ENCODE data around the gene ACAD8.
"Not testable (repeated sequence)": the region's sequence is repeated elsewhere in the genome, so short reads cannot be mapped to it uniquely, and the experiment has no call there.

ACAD8 gene

DNA sequence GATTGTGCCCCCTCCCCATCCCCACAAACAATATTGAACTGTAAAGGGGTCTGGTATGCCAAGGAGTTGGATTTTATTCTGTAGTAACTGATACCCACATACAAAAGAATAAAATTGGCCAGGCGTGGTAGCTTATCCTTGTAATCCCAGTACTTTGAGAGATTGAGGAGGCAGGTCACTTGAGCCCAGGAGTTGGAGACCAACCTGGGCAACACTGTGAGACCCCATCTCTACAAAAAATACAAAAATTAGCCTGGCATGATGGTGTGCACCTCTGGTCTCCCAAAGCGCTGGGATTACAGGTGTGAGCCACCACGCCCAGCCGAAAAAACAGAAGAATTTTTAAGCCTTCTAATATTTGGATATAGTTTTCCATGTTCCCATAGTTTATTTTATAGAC, 18.6 kb downstream of the ACAD8 start:
- DNase-seq (ENCODE audit: insufficient read length) (no peak), FAIRE-seq (no peak)
- TF ChIP-seq POLR2A (IDR thresholded peaks at IDR 0.05; ENCODE audit: low read depth, low read length) = no peak
- TF ChIP-seq POLR2AphosphoS5 (IDR thresholded peaks at IDR 0.05; ENCODE audit: low read depth, low read length) = no peak

DNA sequence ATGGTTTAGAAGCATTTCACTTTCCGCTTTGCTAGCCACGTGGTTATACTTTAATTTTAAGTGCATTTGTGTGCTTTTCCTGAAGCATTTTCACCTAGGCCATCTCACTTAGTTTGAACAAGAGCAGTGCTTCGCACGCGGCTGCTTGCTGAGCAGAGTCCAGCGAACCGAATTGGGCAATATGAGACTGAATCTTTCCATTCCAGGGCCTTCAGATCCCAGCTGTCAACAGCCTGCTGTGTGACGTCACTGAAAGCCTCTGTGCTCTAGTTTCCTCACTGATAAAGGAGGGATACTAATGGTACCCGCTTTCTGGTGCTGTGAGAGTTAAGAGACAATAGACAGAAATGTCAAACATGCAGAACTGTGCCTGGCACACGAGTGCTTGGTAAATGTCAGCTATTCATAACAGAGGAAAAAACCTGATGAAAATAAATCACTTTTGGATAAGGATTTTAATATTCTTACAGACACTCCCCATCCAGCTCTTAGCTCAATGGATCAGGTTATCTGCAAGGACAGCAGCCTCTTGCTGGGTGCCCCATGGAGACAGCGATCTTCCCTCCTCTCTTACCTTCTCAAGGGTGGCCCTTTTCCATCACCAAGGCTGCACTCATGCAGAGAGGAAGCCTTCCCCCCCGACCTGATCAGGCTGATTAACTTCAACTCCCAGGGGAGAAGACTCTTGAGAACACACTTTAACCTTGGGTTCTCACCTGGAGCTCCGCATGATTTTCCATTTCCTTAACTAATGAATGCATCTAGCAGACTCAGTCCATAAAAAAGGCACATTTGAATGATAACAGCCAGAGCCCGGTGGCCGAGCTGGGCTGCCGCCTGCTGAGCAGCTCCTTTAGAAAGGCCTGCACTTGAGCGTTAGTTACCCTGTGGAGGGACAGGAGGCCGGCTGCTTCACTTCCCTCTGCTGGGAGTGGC, 19.3 kb downstream of the ACAD8 start:
- no peak for FAIRE-seq
- no peak for TF ChIP-seq POLR2A (IDR thresholded peaks at IDR 0.05; ENCODE audit: low read depth, low read length)
- TF ChIP-seq POLR2AphosphoS5 (IDR thresholded peaks at IDR 0.05; ENCODE audit: low read depth, low read length) = no peak
- TF ChIP-seq TAF1 (IDR thresholded peaks at IDR 0.05; ENCODE audit: borderline replicate concordance, low read depth, low read length) = no peak

DNA sequence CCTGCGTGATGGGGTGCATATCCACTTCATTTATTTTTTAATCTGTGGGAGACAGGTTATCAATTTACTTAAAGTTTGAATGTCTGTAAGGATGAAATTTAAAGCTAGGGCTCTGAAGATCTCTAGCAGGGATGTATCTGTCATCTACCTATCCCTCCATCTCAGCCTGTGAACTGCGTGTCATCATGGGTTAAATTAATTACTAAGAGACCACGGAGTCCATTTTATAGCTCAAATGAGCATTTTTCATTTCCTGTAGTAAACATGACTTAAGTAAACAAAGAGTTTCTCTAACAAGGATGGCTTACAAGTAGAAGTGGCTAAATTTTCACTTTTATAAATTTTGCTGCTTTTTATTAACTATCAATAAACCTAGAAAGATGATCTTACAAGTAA, 19.9 kb downstream of the ACAD8 start:
- no peak for FAIRE-seq
- TF ChIP-seq POLR2AphosphoS5 (IDR thresholded peaks at IDR 0.05; ENCODE audit: low read depth, low read length) = no peak
- TF ChIP-seq TAF1 (IDR thresholded peaks at IDR 0.05; ENCODE audit: borderline replicate concordance, low read depth, low read length) = no peak
- no peak for TF ChIP-seq POLR2A (IDR thresholded peaks at IDR 0.05; ENCODE audit: low read depth, low read length)

More for the DNA sequence above, 19.3 kb downstream of the ACAD8 start:
- no peak for DNase-seq (ENCODE audit: insufficient read length)

DNA sequence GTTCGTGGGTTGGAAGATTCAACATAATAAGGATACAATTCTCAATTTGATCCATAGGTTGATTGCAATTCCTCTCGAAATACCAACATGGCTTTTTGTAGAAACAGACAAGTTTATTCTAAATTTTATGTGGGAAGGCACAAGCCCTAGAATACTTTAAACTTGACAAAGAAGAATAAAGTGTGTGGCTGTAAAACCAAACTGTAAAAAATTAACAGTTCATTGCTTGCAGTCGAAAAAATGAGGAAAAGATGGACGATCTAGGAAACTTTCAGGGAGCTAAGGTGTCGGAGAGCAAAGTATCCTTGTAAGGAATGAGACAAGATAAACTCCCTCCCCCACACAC, 21.8 kb downstream of the ACAD8 start:
- no peak for FAIRE-seq
- no peak for DNase-seq (ENCODE audit: insufficient read length)
- TF ChIP-seq TAF1 (IDR thresholded peaks at IDR 0.05; ENCODE audit: borderline replicate concordance, low read depth, low read length) (no peak), POLR2AphosphoS5 (IDR thresholded peaks at IDR 0.05; ENCODE audit: low read depth, low read length) (no peak; the same call in 1 of the 2 replicates), POLR2A (IDR thresholded peaks at IDR 0.05; ENCODE audit: low read depth, low read length) (no peak)

More for the DNA sequence above, 19.9 kb downstream of the ACAD8 start:
- DNase-seq (ENCODE audit: insufficient read length) = no peak

DNA sequence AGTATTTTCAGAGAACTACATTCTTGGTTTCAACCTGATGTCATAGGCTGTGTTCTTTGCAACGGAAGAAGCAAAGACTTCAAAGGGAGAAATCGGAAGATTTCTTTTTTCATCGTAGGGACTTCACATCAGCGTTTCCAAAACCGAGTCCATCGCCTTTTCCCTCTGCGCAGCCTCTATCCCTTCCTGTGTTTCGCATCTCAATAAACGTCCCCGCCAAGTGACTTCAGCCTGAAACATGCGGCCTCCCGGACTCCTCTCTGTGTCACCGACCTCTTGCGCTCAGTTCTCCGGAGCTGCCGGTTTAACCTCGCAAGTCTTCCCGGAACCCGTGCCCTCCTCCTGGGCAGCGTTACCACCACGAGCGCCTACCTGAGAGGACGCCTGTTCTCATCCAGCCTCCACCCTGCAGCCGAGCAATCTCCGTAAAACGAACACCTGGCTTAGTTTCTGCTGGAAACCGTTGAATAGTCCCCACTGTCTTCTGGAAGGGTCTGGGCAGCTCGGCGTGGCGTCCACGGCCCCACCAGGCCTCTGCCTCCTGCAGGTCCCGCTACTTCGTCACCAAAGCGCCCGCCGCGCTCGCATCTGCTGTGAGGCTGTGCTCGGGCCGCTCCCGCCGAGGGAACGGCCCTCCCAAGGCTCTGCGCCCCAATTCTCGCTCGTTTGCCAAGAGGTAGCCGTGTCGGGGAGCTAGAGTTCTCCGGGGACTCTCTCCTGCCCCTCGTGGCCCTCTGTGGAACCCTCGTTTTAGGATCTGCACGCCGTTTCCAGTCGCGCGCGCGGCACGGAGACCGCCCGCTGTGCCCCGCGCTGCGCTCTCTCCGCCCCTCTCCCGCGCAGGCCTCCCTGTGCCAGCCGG, 22.4 kb downstream of the ACAD8 start, which contains the start of gene GLB1L3:
TSS of gene GLB1L3 (plus strand) at position 846 of the 862 bp plus-strand sequence. CDS start 362 bp downstream, outside the sequence.
- FAIRE-seq (peak; percentile 91), DNase-seq (ENCODE audit: insufficient read length) (peak; percentile 57)
- TF ChIP-seq POLR2AphosphoS5 (IDR thresholded peaks at IDR 0.05; ENCODE audit: low read depth, low read length) (no peak), POLR2A (IDR thresholded peaks at IDR 0.05; ENCODE audit: low read depth, low read length) (peak; percentile 38; the same call in 1 of the 2 replicates), TAF1 (IDR thresholded peaks at IDR 0.05; ENCODE audit: borderline replicate concordance, low read depth, low read length) (no peak)

DNA sequence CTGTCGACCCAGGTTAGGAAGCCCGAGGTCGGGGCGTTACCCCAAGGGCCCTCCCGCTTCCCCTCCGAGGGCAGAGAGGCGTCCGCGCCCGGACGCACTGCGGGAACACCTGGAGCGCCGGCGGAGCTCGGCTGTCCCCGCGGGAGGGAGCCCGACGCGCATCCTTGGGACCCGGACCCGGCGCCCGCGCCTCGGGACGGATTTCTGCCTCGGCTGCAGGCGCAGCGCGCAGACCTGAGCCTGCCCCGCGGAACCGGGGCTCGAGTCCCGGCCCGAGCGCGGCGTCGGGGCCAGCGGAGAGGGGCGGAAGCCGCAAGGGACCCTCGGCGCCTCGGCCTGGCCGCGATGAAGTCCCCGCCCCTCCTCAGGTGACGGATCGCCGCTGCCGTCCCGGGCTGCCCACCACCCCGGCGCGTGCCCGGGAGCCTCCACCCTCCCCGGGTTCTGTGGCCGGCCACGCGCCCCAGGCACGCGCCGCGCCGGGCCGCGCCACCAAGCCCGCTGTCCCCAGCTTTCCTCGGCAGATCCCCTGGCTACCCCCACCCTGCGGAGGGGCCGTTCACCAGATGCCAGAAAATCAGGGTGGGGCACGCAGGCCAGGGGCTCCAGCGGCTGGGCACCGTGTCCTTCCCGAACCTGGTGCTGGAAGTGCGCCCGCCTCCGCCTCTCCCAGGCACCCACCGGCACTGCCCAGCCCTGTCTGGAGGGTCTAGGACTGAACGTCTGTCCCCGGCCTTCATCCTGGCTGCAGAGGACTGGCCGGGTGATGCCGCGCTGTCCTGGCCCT, 23.2 kb downstream of the ACAD8 start:
- DNase-seq (ENCODE audit: insufficient read length) (no peak), FAIRE-seq (no peak)

DNA sequence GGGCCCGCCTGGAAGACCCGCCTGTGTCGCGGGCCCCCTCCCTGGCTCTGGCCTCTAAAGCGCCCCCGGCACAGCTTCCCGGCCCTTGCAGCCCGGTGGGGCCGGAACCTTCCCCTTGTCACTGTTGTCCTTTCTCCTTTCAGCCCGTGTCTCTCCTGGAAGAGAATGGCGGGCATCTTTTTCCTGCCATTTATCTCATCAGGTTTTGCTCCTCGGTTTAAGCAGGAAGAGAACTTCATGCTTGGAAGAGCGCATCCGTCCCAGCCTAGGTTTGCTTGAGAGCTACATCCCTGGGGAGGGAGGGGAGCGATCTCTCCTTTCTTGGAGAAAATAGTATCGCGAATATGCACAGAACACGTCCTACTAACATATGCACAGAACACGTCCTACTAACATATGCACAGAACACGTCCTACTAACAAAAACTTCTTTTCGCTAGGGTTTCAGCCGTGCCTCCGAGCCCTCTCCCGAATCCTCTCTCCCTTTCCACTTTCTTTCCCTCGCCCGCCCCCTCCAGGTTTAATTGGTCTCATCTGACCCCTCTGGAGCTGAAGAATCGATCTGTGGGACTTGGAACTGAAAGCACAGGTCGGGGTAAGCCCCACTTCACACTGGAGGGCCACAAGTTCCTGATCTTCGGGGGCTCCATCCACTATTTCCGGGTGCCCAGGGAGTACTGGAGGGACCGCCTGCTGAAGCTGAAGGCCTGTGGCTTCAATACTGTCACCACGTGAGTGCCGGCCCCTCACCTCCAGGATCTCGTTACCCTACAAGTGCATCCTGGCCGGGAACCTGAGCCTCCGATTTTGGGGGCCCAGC, 24.0 kb downstream of the ACAD8 start:
- no peak for TF ChIP-seq POLR2A (IDR thresholded peaks at IDR 0.05; ENCODE audit: low read depth, low read length)
- no peak for DNase-seq (ENCODE audit: insufficient read length)
- no peak for FAIRE-seq

More for the DNA sequence above, 23.2 kb downstream of the ACAD8 start:
- TF ChIP-seq POLR2A (IDR thresholded peaks at IDR 0.05; ENCODE audit: low read depth, low read length) = no peak
- TF ChIP-seq TAF1 (IDR thresholded peaks at IDR 0.05; ENCODE audit: borderline replicate concordance, low read depth, low read length) = no peak
- no peak for TF ChIP-seq POLR2AphosphoS5 (IDR thresholded peaks at IDR 0.05; ENCODE audit: low read depth, low read length)

DNA sequence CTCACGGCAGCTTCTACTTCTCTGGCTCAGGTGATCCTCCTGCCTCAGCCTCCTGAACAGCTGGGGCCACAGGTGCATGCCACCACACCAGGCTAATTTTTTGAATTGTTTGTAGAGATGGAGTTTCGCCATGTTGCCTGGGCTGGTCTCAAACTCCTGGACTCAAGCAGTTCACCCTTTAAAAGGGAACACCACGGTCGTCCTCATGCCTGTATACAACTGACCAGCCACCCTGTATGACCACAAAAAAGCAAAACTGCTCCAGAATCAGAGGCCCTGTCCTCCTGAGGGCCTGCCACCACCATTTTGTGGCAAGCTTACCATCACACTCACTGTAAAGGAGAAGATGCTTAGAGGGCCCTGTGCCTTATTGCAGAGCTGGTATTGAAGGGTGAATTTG, 25.0 kb downstream of the ACAD8 start:
- FAIRE-seq (no peak), DNase-seq (ENCODE audit: insufficient read length) (no peak)
- no peak for TF ChIP-seq TAF1 (IDR thresholded peaks at IDR 0.05; ENCODE audit: borderline replicate concordance, low read depth, low read length)

DNA sequence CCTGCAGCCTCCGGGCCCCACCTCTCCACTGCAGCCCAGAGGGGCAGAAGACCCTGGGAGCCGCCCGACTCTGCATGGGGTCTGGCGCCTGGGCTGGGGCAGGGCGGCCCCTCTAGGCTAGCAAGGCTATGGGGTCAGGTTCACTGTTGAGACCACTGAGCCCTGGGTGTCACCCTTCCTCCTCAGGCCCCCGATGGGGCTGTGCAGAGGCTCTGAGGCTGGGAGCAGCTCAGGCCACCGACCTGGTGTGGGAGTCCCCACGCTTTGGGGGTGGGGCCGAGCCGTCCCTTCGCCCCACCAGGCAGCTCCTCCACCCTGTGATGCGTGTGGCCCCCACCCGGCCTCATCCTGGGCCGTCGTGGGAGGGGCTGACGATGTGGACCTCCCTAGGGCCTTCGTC, 28.3 kb downstream of the ACAD8 start:
- FAIRE-seq; DNase-seq (ENCODE audit: insufficient read length): not testable (repeated sequence)

DNA sequence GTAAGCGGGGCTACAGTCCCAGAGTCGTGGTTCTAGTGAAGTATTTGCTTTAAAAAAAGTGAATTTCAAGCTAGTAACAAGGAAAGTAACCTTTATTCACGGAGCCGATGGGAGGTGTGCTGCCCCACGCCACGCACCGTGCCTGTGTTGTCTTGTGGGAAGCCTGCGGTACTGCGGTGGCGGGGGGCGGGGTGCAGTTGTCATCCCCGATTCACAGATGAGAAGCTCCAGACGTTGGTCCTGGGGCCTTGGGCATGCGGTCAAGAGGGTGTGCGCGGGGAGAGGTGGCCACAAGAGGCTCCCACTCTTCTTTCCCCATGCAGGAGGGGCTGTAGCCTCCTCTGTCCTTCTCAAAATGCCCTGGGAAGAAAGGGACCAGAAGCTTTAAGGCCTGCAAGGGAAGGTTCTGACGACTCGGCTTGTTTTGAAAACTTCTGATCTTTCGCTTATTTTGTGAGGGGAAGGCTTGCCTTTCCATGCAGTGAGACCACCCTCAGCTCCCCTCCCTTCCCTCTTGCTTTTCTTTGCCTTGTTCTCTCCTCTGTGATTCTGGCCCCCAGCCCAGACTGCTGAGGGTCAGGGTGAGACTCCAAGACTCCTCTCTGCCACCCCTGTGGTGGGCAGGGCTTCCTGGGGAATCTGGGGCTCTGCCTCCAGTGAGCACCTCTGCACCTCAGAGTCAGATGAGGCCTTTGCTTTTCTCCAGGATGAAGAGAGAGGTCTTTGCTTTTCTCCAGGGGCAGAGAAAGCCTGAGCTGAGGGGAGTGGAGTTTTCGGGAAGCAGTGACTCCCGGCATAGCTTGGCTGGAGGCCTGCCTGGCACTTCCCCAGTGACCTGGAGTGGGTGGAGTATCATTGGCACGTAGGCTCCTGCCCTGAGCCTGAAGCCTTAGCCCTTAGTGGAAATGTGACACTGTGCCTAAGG, 29.0 kb downstream of the ACAD8 start:
- DNase-seq (ENCODE audit: insufficient read length) (no peak), FAIRE-seq (no peak)
- TF ChIP-seq TAF1 (IDR thresholded peaks at IDR 0.05; ENCODE audit: borderline replicate concordance, low read depth, low read length) (no peak), POLR2A (IDR thresholded peaks at IDR 0.05; ENCODE audit: low read depth, low read length) (no peak), POLR2AphosphoS5 (IDR thresholded peaks at IDR 0.05; ENCODE audit: low read depth, low read length) (no peak)
